Breast epithelium (tissue), 4 donors: ENCODE results near the gene AHNAK2. TPM values are rescaled to one million over a fixed set of nuclear protein-coding genes. Genes with fewer than 3 reads are reported as not detected.
A peak's percentile ranks its signal among the peaks of the same experiment; 100 is the strongest.

ENCODE experiments used
- DNase-seq, 2 donors: peaks; one replicate each; pipeline ENCODE4 v3.0.0-alpha.2; 2019; ENCODE audit warnings: low spot score in 2 of 2
- H3K27ac ChIP-seq, 2 donors: fragments of 200-600 bp; sonication (generic) in 1 of 2; one replicate each; pipeline ENCODE4 v1.5.1; 2016 to 2019; ENCODE audit warnings: mild to moderate bottlenecking in 1 of 2
- H3K27me3 ChIP-seq, 2 donors: fragments of 200-600 bp; sonication (generic) in 1 of 2; one replicate each; pipeline versions ENCODE4 v1.5.1 to v1.6.0; 2017 to 2019; ENCODE audit warnings: control low read depth in 1 of 2, mild to moderate bottlenecking in 1 of 2
- H3K36me3 ChIP-seq: fragments of 200-600 bp; one replicate; pipeline ENCODE4 v1.5.1; 2019
- H3K4me1 ChIP-seq, 2 donors: fragments of 200-600 bp; sonication (generic); one replicate each; pipeline ENCODE4 v1.5.1; 2016 to 2019; ENCODE audit warnings: control low read depth in 1 of 2
- H3K4me3 ChIP-seq, 3 donors: fragments of 200-600 bp; sonication (generic); 1 replicate in 2 of 3; 2 replicates in 1 of 3; pipeline ENCODE4 v1.5.1; 2016 to 2019; ENCODE audit warnings: mild to moderate bottlenecking in 3 of 3, moderate library complexity in 2 of 3
- H3K9me3 ChIP-seq, 2 donors: fragments of 200-600 bp; sonication (generic) in 1 of 2; one replicate each; pipeline ENCODE4 v1.5.1; 2016 to 2019; ENCODE audit warnings: control low read depth in 1 of 2
- POLR2A ChIP-seq: fragments of 450-650 bp; IDR thresholded peaks from one replicate; pipeline ENCODE4 v1.6.1; 2016; ENCODE audit warnings: antibody characterized with exemption, mild to moderate bottlenecking, moderate library complexity
- POLR2AphosphoS5 ChIP-seq, 3 donors: sonication (generic); formaldehyde crosslinking; IDR thresholded peaks; one replicate each; pipeline ENCODE4 v1.6.1; 2017; ENCODE audit warnings: antibody characterized with exemption in 3 of 3
- intact Hi-C: fragments of 100-400 bp; cut with DNase I; formaldehyde crosslinking; loops from one replicate; pipeline ENCODE4 v1.15.1; 2023; ENCODE audit warnings: low total_unique reads
- total RNA-seq, 3 donors: library from RNA; depleted of rRNA; stranded (reverse); fragments of >200 nt; gene quantifications; one replicate each; pipeline ENCODE4 v1.1.0, GENCODE V29; 2016
- TF ChIP-seq, protein P1 (sequence below), 3 donors: fragments of 450-650 bp; IDR thresholded peaks; one replicate each; pipeline ENCODE4 v1.5.1; 2016 to 2017; ENCODE audit warnings: antibody characterized with exemption in 3 of 3, mild to moderate bottlenecking in 3 of 3, moderate library complexity in 3 of 3

The AHNAK2 gene
- total RNA-seq, 3 donors from 2014 or later, result 15.1 to 46.7 (median 19.3) TPM

DNA sequence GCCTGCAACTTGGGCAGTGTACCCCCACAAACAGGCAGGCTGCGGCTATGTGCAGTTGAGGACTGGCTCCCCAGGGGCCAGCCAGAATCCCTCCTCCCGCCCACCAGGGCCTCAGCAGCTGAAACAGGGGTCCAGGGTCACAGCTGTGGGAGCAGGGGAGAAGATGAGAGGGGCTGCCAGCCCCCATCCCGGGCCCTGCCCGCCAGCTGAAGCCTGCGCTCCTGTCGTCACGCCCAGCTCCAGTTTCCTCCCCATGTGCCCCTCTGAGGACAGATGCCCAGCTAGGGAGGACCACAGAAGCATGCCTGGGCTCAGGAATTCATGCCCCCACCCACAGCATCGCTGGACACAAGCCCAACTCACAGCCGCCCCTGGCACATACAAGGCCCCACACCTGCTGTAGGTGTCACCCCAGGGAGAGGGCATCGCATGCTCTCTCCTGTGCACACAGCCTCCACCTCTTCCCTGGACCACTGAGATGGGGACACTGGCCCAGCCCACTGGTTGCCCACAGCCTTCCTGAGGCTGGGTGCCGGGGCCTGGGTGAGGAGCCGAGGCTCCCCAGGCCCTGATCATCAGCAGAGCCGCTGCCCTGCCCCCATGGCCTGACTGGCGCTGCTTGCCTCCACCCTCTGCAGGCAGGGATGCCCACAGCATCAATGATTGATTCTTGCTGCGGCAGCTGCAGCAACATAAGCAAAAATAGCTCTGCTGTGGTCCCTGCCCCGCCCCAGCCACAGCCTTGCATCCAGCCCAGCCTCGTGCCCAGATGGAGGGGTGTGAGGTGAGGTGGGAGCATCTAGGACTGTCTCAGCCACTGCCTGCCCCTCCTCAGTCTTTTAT lies 3.7 kb upstream of the AHNAK2 start:
- TF ChIP-seq, protein P1, sequence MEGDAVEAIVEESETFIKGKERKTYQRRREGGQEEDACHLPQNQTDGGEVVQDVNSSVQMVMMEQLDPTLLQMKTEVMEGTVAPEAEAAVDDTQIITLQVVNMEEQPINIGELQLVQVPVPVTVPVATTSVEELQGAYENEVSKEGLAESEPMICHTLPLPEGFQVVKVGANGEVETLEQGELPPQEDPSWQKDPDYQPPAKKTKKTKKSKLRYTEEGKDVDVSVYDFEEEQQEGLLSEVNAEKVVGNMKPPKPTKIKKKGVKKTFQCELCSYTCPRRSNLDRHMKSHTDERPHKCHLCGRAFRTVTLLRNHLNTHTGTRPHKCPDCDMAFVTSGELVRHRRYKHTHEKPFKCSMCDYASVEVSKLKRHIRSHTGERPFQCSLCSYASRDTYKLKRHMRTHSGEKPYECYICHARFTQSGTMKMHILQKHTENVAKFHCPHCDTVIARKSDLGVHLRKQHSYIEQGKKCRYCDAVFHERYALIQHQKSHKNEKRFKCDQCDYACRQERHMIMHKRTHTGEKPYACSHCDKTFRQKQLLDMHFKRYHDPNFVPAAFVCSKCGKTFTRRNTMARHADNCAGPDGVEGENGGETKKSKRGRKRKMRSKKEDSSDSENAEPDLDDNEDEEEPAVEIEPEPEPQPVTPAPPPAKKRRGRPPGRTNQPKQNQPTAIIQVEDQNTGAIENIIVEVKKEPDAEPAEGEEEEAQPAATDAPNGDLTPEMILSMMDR (IDR thresholded peaks at IDR 0.05), result no peak
- no peak for TF ChIP-seq POLR2AphosphoS5 (IDR thresholded peaks at IDR 0.05)
- no peak for TF ChIP-seq POLR2A
- intact Hi-C loops, result no loop called here
- DNase-seq, result no peak
- no peaks in the 10 kb centered on the region for H3K9me3 ChIP-seq
- peaks cover 3 to 15% of the 10 kb centered on the region in 2 donors for H3K4me1 ChIP-seq
- no peak overlapping the region for H3K4me3 ChIP-seq
- no peaks in the 10 kb centered on the region for H3K27me3 ChIP-seq
- no peak overlapping the region for H3K27ac ChIP-seq
- no peaks in the 10 kb centered on the region for H3K36me3 ChIP-seq

DNA sequence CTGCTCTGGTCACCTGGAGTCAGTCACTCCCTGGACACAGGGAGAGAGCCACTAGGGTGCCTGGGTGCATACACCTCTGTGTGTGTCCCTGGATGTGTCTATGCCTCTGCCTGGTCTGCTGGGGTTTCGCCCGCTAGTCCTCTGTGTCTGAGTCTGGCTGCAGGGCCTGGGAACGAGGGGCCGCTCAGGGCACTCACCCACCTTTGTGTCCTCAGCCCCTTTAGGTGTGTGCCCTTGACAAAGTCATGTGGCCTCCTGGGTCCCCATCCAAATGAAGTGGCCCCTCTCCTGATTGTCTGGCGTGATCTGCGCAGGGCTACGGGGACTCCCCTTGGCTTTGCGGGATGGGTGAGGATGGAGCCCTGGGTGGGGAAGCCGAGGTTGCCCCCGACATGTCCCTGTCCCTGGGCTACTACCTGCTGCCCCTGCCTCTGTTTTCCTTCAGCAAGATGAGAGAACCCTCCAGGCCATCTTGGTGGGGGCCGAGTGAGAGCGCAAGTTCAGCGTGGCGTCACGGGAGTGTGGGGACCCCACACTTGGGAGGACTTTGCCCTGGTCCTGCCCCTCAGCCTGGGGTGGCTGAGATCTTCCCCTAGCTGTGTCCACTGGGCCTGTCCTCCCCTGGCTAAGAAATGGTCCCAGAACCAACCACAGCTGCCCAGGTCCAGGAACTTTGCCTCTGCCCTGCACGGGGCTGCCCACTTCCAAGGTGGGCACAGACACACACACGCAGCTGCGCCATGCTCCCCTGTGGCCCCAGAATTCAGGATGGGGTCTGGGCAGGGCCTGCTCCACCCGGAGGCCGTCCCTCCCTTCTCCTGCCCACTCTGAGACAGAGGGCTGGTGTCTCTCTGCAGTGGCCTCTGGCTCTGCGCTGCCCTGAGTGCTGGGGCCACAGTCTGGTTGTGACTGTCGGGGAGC lies 2.7 kb upstream of the AHNAK2 start:
- Histone ChIP-seq H3K27me3 (no peaks in the 10 kb centered on the region), H3K9me3 (no peaks in the 10 kb centered on the region), H3K27ac (peak overlapping the region; percentile 10 to 56), H3K4me3 (no peak overlapping the region), H3K36me3 (no peaks in the 10 kb centered on the region), H3K4me1 (peaks cover 4 to 17% of the 10 kb centered on the region in 2 donors)
- intact Hi-C loops, result no loop called here
- no peak for DNase-seq
- TF ChIP-seq POLR2AphosphoS5 (IDR thresholded peaks at IDR 0.05), result no peak
- TF ChIP-seq, protein P1 (IDR thresholded peaks at IDR 0.05), result no peak
- TF ChIP-seq POLR2A, result no peak

DNA sequence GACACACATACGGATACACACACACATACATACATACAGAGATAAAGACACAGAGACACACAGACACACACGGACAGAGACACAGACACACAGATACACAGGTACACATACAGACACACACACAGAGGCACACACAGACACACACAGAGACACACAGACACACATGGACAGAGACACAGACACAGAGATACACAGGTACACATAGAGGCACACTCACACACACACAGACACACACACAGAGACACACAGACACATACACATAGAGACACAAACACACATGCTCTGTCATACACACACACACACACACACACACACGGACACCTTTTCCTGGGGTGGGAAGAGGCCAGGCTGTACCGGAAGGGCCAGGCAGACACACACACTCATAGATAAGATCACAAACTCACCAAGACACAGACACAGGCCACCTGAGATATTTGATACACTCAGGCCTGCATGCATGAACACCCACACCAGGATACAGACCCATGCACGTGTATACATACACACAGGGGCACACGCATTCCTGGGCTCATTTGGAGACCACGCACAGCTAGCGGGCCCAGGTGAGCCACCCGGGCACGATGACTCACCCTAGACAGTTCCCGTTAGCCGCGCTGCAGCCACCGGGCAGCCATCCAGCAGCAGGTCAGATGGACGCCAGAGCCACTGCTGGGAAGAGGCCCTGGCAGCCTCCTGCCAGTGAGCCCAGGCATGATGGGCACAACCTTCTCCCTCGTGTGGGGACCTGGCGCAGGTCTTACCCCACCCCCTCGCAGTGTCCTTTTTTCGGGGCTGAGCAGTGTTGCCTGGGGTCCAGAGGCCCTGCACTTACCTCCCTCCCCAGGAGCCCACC lies 1.8 kb upstream of the AHNAK2 start:
- intact Hi-C loops, result no loop called here
- DNase-seq, result peak in 1 of 2 donors; percentile 86
- H3K4me1 ChIP-seq, result peaks cover 4 to 26% of the 10 kb centered on the region in 2 donors
- no peaks in the 10 kb centered on the region for H3K27me3 ChIP-seq
- no peaks in the 10 kb centered on the region for H3K36me3 ChIP-seq
- no peak overlapping the region for H3K4me3 ChIP-seq
- no peaks in the 10 kb centered on the region for H3K9me3 ChIP-seq
- TF ChIP-seq, protein P1 (IDR thresholded peaks at IDR 0.05), result no peak
- peak; percentile 22 to 56 (median 32) for TF ChIP-seq POLR2AphosphoS5 (IDR thresholded peaks at IDR 0.05)
- peak overlapping the region; percentile 10 to 63 for H3K27ac ChIP-seq

DNA sequence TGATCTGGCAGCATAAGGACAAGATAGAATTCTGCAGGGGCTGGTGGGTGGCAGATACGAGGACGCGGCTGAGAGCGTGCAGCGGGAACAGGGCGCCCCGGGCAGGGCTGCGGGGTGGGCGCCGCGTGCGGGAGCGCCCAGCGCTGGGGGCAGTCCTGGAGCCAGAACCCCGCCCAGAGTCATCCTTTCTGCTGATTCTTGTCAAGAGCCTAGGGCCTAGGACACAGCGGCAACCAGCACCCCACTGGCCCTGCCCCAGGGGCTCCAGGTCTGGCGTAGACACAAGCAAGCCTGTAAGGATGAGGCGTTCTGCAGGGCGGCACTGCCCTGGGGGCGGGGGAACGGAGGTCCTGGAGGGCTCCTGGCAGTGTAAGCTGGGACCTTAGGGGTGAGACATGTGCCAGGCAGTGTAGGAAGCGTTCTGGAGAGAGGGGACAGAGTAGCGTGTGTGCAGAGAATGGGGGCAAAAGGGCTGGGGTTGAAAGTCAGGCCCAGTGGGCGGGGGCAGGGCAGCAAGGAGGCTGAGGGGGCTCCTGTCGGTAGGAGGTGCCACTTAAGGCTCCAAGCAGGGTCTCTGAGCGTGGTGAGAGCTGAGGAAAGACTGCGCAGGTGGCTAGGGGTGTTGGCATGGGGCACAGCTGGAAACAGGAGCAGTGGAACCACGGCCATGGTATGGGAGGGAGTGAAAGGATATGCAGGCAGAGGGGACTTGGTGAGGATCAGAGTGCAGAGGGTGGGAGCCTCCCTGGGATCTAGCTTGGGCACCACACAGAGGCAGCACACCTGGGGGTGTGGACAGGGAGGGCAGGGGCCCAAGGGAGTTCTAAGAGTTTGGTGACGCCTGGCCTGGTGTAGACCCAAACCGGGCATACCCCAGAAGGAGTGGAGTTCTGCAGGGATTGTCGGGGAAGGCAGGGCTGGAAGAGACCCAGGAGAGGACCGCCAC lies 845 bp upstream of the AHNAK2 start:
- Histone ChIP-seq H3K36me3 (no peaks in the 10 kb centered on the region), H3K4me3 (peak overlapping the region; percentile 49 to 78 (median 58)), H3K9me3 (no peaks in the 10 kb centered on the region), H3K27ac (peak overlapping the region; percentile 10 to 63), H3K4me1 (peaks cover 7 to 36% of the 10 kb centered on the region in 2 donors), H3K27me3 (no peaks in the 10 kb centered on the region)
- TF ChIP-seq POLR2AphosphoS5 (IDR thresholded peaks at IDR 0.05) (no peak), POLR2A (no peak)
- TF ChIP-seq, protein P1 (IDR thresholded peaks at IDR 0.05), result no peak
- intact Hi-C loops, result no loop called here
- no peak for DNase-seq
